HL-60 (cell line): ENCODE data around the gene SPINT1.

Experiments used
- CTCF ChIP-seq: IDR thresholded peaks from one replicate; pipeline ENCODE4 v1.5.1; 2011; ENCODE audit warnings: low read length, control low read depth, inconsistent platforms; ENCODE audit not compliant: insufficient read depth
- POLR2AphosphoS5 ChIP-seq: IDR thresholded peaks from 2 replicates; pipeline ENCODE4 v1.6.1; 2012; ENCODE audit warnings: low read depth

- TF ChIP-seq CTCF (no peak), POLR2AphosphoS5 (no peak)
Measured at GRCh38 chr15:40906991-40907802, 63.3 kb downstream of the SPINT1 start.
